CD4-positive, alpha-beta T cell treated with Interleukin-4 for 4 hours (primary cell): ENCODE measurements around the gene FN3K.

Experiments
- DNase-seq: peaks from one replicate; pipeline ENCODE4 v3.0.0-alpha.2; 2020

FN3K gene

DNA sequence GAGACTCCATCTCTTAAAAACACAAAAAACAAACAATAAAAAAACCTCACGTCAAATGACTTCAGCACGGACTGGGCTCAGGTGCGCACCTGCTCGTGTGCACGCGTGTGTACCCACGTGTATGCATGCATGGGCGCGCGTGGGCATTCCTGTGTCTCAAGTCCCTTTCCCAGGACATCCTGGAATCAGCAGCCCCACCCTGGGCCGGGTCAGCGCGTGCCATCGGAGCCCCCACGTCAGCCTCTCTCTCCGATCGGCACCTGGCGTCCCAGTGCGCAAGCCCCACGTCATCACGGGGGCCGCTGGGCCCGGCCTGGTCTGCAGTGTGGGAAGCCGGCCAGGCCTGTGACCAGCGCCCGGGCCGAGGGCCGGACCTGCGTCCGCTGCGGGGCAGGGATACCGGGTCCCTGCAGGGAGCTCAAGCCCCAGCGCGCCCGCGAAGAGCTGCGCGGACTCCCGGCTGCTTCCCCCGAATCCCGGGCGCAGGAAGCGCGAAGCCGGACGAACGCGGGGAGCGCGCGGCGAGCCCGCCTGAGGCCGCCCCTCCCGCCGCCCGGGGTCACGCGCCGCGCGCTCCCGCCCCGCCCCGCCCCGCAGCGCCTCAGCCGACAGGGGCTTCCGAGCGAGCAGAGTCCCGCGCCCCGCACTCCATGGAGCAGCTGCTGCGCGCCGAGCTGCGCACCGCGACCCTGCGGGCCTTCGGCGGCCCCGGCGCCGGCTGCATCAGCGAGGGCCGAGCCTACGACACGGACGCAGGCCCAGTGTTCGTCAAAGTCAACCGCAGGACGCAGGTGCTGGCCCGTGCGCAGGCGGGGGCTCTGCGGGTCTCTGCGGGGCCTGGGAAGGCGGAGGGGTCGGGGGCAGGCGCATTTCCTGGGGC is at the start of gene FN3K:
FN3K (plus strand) TSS at position 629 of the 880 bp plus-strand sequence; CDS start at position 651, 22 bp downstream.
- no peak for DNase-seq

DNA sequence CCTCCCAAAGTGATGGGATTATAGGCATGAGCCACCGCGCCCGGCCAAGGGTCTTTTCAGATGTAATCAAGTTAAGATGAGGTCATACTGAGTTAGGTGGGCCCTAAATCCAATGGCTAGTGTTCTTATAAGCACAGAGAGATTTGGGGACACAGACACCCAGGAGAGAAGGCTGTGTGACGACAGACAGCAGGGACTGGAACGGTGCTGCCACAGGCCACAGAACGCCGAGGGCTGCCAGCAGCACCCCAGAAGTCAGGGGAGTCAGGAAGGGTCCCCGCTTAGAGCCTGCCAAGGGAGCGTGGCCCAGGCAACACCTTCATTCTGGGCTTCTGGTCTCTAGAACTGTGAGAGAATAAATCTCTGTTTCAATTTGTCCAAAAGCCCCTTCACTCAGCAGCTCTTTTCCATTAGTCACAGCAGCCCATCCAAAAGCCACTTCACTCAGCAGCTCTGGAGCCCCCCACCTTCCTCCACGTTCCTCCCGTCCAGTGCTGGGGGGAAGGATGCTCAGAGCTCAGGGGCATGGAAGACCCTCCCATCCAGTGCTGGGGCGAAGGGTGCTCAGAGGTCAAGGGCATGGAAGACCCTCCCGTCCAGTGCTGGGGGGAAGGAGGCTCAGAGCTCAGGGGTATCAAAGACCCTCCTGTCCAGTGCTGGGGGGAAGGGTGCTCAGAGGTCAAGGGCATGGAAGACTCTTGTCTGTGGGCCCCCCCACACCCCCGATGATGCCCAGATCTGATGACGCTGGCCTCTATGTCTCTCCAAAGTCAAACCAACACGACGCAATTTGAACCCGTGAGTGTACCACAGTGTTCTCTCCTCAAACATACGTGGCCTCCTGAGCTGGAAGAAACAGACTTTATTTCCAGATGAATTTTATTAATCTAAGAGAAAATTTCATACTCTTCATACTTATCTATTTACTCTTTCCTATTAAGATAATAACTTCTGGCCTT is 48.8 kb upstream of the FN3K start:
- DNase-seq: no peak

DNA sequence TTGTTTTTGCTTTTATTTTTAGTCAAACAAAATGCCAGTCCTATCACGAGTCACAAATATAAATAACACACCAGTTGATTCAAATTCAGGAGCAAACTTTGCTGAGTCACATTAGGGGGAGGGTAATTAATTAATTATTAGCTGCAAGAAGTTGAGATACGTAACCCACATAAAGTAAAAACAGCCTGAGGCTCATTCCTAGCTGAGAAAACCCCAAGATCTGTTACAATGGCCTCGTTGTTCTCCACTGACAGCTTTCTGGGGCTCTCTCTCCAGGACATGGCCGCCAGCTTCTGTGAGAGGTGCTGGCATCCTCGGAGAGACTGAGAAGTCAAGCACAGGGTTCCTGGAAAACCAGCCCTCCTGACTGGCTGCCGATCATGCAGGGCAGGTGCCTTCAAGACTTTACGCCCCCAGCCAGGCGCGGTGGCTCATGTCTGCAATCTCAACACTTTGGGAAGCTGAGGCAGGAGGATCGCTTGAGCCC is 48.0 kb upstream of the FN3K start:
- no peak for DNase-seq

DNA sequence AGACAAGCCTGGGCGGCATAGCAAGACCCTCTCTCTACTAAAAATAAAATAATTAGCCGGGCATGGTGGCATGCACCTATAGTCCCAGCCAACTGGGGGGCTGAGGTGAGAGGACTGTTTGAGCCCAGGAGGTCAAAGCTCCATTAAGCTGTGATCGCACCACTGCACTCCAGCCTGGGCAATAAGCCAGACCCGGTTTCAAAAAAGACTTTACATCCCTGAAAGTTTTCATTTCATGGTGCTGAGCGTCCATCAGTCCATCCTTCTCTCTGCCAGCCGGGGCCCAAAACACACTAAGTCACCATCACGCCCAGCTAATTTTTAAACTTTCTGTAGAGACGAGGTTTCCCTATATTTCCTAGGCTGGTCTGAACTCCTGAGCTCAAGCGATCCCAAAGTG is 47.5 kb upstream of the FN3K start:
- no peak for DNase-seq

DNA sequence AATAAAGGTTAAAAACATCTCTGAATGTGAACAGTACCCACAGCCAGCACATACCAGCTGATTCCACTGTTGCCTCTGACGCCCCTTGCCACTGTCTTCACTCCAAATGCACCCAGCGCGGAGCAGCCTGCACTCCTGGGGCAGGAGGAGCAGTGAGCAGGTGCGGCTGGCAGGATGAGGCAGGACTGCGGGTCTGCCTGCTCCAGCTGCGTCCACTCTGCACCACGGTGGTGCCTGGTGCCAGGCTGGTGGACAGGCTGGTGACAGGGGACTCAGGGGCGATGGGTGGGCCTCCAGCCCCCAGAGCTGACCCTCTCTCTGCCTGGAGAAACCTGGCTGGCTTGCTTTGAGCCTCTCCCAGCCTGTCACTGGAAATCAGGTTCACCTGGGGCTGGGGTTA is 46.3 kb upstream of the FN3K start:
- DNase-seq: no peak

DNA sequence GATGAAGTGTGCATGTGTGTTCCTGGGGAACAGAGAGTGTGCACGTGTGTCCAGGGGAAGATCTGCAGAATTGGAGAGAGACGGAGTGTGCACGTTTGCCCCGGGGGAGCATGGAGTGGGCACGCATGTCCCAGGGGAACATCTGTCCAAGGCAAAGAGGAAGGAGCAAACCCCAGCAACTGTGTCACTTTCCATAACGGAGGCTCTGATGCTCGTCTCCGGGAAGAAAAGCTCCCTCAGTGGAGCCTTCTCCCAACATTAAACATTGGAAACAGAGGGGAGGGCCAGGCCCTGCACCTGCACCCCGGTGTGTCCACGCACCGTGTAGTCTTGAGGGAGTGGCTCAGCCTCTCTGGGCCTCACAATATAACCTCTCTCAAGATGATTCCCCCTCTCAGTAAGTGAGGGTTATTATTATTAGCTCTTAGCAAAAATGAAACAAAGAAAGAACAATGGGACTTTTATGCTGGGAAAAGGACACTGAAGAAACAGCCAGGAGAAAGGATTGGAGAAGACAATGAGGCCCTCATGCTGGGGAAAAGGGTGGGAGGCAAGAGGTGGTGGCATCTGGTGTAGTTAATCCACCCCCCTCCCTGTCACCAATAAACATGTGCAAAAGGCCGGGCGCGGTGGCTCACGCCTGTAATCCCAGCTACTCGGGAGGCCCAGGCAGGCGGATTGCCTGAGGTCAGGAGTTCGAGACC is 44.5 kb upstream of the FN3K start:
- DNase-seq: no peak

DNA sequence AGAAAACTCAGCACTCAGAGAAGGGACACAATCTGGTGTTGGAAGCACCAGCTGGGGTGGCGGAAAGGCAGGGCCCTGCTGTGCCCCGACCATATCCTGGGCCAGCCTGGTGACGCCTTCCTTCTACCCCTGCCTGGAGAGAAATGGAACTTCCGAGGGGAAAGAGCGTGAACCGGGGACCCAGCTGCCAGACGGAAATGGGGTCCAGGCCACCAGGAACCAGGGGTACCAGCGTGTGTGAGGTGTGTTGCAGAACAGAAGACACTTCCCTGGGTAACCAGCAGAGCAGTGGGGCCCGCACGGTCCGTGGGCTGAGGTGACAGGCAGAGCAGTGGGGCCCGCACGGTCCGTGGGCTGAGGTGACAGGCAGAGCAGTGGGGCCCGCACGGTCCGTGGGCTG is 43.7 kb upstream of the FN3K start:
- DNase-seq: no peak

DNA sequence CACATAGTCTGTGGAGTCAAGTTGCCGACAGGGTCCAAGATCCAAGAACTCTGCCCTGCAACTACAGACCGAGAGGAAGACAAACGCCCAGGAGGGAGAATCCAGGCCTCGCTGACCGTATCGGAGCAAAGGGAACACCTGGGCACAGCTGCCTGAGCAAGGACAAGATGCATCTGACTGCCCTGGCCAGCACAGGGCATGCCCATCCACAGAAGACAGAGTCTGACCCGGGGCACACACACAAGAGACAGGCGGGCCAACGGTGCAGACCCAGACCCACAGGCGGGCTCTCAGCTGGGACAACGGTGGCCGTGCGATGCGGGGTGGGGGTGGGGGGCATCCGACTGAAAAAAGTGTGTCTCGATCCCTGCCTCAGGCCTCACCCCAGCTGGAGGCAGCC is 43.1 kb upstream of the FN3K start:
- DNase-seq: no peak

DNA sequence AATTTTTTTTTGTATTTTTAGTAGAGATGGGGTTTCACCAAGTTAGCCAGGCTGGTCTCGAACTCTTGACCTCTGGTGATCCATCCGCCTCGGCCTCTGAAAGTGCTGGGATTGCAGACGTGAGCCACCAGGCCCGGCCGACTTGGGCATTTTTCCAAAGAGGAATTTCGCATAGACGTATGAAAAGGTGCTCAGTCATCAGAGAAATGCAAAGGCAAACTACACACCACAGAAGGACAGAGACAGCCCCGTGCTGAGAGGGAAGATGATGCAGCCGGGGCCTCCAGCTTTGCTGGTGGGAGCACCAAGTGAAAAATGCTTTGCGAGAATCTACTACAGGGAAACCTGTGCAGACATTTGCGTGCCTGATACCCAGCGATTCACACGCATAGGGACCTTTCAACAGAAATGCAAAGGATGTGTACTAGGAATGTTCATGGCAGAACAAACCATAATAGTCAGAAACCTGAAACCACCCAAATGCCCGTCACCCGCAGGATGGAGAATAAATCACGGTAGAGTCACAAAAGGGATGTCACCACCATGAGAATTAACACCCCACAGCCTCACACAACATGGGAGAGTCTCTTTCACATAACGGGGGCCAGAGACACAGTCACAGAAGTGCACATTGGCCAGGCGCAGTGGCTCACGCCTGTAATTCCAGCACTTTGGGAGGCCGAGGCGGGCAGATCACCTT is 42.1 kb upstream of the FN3K start:
- no peak for DNase-seq

DNA sequence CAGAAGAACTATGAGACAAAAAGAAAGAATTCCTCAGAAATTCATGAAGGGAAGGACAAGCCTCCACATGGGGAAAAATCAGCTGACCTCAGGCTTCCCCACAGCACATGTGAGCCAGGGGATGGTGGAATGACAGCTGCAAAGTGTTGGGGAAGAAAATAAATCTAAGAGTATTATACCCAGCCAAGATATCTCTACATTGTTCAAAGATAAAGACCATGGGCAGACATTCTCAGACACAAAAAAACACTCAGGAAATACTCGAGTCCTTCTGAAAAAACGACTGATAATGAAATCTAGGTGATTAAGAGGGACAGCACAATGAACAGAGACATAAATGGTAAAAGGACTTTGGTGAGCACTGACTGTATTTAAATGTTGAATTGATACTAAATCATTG is 40.8 kb upstream of the FN3K start:
- no peak for DNase-seq

DNA sequence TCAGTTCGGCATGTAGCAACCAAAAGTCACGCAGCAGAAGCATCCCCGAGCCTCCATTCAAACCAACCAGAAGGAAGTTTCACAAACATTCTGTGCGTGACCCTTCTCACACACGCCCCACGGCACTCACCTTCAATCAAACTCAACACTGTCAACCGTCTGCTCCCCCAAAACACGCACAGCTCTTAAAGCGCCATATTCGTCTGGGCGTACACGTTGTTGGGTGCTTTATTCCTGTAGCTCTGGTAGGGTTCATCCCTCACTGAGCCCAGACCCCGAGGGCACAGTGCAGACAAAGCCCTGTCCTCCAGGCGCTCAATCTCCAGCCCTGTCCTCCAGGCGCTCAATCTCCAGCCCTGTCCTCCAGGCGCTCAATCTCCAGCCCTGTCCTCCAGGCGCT is 39.2 kb upstream of the FN3K start:
- DNase-seq: no peak

DNA sequence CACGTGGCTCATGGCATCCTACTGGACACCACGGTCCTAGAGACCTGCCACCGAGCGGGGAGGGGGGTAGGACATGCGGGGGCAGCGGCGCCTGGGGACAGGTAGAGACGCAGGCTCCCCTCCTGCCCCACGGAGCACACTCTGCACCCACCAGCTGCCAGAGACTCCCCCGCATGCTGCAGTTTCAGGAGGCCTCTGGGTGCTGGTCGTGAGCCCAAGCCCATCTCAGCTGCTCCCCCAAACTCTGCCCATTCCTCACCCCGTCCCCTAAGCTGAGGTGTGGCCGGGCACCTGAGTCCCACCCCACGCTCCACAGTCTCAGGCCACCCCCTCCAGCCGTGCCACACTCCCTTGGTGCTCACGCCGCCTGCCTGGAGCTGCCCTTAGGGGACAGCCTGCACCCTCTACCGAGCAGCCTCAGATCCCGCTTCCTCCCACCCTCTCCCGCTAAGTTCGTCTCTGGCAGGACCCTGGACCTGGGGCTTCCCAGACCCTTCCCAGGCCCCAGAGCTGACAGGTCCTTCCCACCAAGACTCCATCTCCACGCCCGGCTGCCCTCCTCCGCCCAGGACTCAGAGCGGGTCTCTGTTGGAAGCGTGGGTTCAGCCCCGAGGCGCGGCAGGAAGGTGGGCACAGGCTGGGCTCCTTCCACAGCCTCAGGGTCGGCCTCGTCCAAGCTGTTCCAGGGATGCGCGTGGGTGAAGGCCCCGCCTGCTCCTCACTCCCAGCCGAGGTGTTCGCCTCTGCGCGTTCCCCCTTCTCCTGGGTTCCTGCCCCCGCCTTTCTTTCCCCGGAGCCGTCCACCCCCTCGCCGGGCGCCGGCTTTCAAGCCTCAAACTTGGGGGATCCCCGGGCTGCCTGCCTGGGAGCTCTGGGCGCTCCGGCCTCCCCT is 38.3 kb upstream of the FN3K start:
- DNase-seq: no peak

DNA sequence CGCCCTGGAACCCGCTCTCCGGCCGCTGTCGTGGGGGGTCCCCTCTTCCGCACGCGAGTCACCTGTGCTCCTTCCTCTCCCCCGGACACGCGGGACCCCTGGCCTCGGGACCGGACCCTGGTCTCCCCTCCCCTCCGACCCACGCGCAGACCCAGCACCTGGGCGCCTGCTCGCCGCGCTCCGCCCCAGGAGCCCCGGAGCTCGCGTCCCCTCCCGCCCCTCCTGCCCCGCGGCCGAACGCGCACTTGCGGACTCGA is 37.7 kb upstream of the FN3K start:
- no peak for DNase-seq

DNA sequence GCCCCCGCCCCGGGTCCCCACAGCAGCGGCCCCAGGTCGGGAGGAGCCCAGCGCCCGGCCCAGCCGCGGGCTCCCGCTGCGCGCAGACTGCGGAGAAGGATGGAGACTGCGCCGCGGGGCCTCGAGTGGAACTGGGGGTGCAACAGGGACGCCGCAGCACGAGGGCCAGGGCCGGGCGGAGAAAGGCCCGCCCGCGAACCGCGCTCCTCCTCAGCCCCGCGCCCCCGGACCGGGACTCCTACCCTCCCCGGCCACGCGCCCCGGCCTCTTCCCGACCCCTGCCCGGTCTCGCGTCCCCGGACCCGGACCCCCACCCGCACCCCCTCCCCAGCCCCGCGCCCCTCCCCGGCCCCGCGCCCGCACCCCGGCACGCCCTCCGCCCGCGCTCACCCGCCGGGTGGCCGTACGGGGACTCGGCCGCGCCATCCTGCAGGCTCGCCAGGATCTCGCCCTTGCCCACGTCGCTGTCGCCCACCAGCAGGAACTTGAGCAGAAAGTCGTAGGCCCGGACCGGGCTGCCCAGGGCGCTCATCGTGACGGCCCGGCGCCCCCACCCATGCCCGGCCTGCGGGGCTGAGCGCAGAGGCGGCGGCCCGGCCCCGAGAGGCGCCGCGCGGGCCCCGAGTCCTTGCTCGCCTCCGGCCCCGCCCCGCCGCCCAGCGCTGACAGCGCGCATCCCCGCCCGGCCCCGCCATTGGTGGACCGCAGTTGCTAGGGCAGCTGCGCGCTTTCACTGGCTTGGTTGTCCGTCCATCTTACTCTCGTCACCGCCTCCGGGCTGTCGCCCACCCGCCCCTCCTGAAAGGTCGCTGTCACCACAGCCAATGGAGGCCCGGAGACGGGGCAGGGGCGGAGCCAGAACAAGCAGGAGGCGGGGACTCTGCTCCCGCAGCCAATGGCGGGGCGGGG is 37.1 kb upstream of the FN3K start, which contains the start of gene RAB40B:
RAB40B (minus strand) TSS at position 634 of the 909 bp plus-strand sequence; CDS start at position 532, 102 bp downstream.
- DNase-seq: peak; percentile 99

DNA sequence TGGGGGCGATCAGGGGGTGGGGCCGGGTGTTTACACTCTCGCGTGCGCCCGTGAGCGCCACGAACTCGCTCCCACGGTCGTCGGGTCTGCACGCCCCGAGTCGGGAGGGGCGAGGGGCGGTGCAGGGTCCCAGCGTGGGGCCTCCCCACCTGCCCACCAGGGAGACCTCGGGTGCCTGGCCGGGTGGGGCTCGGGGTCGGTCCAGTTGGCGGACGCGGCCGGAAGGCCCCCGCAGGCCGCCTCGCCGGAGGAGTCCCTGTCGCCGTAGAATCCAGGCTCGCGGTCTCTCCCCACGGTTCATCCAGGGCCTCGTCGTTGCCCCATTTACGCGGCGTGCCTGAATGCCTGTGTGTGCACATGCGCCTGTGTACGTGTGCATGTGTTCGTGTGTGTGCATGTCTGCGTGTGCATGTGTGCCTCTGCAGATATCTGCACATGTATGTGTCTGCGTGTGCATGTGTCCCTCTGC is 36.4 kb upstream of the FN3K start:
- no peak for DNase-seq

DNA sequence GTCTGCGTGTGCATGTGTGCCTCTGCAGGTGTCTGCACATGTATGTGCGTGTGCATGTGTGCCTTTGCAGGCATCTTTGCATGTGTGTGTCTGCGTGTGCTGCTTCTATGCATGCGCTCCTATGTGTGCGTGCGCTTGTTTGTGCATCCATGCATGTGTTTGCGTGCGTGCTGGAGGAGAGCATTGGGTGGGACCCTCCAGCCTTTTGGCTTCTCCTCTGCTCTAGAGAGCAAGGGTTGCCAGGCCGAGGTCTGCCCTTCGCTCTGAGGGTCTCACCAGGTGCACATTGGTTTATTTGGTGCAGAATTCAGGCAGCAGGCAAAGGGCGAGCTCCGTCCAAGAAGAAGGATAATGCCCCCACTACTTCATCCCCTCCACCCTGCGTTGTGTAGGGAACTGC is 35.9 kb upstream of the FN3K start:
- DNase-seq: no peak

DNA sequence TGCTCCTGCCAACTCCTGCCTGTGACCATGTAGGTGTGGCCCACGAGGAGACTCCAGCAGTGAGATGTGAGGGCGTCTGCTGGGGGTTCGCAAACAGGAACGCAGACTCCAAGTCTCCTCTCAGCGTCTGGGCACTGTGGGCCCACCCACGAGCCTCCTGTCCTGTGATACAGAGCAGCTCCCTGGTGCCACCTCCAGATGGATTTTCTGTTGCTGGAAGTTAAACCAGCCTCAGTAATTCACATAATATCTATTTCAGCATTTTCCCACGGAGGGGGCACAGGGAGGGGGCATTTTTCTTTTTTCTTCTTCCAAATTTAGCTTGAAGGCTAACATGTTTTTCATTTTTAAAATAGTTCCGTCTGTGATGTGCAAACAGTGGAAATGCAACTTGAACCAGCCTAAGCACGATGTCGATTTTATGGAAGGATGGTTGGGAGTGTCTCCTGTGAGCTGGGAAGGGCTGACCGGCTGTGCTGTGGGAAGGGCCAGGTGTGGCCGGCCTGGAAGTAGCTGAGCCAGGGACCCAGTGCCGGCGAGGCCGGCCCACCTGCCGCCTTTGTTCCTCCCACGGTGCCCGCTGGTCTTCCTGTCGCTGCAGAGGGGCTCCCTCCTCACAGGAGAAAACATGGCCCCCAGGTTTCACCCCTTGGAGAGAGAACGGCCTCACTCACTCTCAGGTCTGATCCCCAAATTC is 33.0 kb upstream of the FN3K start:
- DNase-seq: no peak

DNA sequence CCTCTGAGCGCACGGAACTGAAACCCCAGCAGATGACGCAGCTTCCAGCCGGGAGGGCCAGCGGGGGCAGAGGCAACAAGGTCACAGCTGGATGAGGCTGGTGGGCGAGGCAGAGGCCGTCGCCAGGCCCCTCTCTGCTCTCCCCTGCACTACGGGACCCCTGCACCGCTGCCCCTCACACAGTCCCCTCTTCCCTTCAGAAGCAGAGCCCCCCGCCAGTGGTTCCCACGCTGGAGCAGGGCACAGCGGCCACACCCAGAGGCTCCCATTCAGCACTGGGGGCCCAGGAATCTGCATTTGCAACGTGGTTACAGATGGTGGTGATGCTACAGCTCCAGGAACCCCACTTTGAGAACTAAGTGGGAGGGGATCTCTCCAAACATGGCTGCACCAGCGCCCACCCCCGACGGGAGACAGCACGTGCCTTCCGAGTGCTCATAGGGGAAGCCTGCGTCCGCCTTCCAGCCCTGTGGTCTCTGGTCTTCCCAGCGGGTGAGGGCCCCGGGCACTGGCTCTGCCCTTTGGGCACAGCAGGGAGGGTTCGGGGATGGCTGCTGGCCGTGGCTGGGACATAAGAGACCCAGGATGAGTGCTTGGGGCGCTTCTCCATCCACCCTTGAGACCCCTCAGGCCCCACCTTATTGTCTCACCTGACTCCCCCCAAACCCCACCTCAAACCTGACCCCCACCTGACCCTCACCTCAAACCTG is 32.2 kb upstream of the FN3K start:
- DNase-seq: no peak
